Breast epithelium (tissue), 3 donors: ENCODE data around the gene NELL1.

ENCODE experiments used
- POLR2A ChIP-seq: fragments of 450-650 bp; IDR thresholded peaks from one replicate; pipeline ENCODE4 v1.6.1; 2016; ENCODE audit warnings: antibody characterized with exemption, mild to moderate bottlenecking, moderate library complexity
- POLR2AphosphoS5 ChIP-seq, 3 donors: sonication (generic); formaldehyde crosslinking; IDR thresholded peaks; one replicate each; pipeline ENCODE4 v1.6.1; 2017; ENCODE audit warnings: antibody characterized with exemption in 3 of 3
- TF ChIP-seq, protein P1 (sequence below), 3 donors: fragments of 450-650 bp; IDR thresholded peaks; one replicate each; pipeline ENCODE4 v1.5.1; 2016 to 2017; ENCODE audit warnings: antibody characterized with exemption in 3 of 3, mild to moderate bottlenecking in 3 of 3, moderate library complexity in 3 of 3

DNA sequence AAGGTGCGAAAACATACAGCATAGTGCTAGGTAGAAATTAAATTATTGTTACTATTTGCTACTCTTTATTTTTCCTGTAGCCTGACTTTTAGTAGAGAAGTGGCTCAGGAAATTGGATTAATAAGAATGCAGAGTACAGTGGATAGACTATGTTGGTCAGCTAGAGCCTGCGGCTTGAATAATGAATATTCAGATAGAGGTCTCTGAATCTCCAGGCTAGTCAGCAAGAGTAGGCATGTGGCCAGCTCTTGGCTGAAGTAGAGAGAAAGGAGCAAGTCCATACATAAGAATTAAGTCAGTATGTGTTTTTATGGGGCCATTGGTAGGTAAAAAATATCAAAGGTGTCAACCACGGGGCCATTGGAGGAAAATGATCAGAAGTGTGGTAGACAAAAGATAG, 413.5 kb downstream of the NELL1 start:
- TF ChIP-seq, protein P1, sequence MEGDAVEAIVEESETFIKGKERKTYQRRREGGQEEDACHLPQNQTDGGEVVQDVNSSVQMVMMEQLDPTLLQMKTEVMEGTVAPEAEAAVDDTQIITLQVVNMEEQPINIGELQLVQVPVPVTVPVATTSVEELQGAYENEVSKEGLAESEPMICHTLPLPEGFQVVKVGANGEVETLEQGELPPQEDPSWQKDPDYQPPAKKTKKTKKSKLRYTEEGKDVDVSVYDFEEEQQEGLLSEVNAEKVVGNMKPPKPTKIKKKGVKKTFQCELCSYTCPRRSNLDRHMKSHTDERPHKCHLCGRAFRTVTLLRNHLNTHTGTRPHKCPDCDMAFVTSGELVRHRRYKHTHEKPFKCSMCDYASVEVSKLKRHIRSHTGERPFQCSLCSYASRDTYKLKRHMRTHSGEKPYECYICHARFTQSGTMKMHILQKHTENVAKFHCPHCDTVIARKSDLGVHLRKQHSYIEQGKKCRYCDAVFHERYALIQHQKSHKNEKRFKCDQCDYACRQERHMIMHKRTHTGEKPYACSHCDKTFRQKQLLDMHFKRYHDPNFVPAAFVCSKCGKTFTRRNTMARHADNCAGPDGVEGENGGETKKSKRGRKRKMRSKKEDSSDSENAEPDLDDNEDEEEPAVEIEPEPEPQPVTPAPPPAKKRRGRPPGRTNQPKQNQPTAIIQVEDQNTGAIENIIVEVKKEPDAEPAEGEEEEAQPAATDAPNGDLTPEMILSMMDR (IDR thresholded peaks at IDR 0.05) = no peak
- TF ChIP-seq POLR2A = no peak
- TF ChIP-seq POLR2AphosphoS5 (IDR thresholded peaks at IDR 0.05) = no peak
